Measurements from ENCODE around the gene COX14.

Gene COX14

DNA sequence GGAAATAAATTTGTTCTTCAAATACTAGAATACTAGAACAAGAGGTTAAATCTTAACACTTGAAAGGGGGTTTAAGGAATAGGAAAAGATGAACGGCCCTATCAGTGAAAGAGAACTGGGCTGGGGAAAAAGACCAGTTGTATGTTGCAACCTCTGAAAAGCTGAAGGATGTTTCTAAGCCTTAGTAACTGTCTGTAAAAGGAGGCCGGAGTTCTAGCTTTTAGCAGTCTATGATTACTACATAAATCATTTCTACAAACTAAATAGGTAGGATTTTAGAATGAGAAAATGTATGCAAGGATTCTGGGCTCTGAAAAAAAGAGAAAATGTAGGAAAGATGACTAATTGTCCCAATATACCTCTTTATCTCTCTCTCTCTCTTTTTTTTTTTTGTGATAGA is 50.2 kb downstream of the COX14 start:
- no peak for DNase-seq

DNA sequence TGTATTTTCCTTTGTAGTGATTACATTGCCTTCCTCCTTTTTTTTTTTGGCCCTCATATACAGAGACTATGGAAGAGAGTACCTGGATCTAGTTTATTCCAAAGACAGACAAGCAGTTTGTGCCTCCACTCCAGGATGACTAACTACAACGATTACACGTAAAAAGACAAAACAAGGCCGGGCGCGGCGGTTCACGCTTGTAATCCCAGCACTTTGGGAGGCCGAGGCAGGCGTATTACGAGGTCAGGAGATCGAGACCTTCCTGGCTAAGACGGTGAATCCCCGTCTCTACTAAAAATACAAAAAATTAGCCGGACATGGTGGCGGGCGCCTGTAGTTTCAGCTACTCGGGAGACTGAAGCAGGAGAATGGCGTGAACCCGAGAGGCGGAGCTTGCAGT is 52.9 kb downstream of the COX14 start:
- no peak for DNase-seq

DNA sequence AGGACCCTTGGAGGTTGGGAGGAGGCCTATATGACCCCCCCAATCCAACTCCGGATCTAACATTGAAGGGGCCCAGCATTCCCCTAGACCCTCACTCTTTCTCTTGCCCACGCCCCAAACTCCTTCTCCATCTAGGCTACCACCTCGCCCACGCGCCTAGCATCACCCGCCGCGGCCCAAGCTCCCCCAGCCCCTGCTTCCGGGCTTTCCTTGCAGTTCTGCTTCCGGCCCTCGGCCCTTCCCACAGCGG is 54.7 kb downstream of the COX14 start:
- DNase-seq, result no peak

DNA sequence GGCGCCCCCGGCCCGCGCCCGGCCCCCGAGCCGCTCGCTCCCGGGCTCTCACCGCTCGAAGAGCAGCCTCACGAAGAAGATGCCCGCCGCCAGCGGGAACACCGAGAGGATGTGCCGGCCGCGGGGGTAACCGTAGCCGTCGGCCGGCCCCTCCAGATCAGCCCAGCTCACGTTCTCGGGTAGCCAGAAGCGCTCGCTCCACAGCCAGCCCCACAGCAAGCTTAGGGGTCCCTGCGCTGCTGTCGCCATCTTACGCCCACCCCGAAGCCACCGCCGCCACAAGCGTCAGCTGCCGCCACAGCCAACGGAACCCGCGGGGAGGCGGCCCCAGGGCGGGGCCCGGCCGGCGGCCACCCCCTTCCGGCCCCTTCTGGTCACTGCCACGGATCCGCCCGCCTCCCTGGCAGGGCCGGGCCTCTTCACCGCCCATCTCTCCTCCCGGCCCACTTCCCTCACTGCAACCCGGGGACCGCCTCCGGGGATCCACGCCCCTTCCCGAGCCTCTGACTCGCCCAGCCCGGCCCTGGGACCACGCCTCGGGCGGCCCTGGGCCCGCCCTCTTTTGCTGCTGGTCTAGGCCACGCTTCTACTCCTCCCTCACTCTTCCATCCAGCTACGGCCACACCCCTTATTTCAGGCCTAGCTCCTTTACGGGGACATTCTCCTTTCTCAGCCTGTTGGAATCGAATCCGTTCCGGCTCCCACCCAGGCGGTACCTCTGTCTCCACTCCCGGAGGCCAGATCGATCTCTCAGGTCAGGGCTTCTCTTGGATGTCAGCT is 55.2 kb downstream of the COX14 start, which contains the start of gene CERS5:
Gene CERS5 (minus strand): TSS at position 321 of the 780 bp plus-strand sequence. CDS start 72 bp downstream, at position 249.
- peak; percentile 91 for DNase-seq

All from DMS 273 treated with DMSO at 0.1 percent for 48 hours (cell line).